ENCODE results near the gene GRIK4. TPM values are rescaled to one million over a fixed set of nuclear protein-coding genes. Genes with fewer than 3 reads are reported as not detected.

The GRIK4 gene
- total and polyA plus RNA-seq, 12 donors, result 0.33 to 4.8 (median 3.0) TPM

GRCh38 chr11:120717042-120717441 lies 205.5 kb downstream of the GRIK4 start:
- 83 to 97% (median 88%) methylated on average over 5 to 11 of the region's 11 CpGs for WGBS, 4 donors
- Histone ChIP-seq H3K4me1 (replicated peaks in 1 of 2) (peaks cover 0 to 14% of the 10 kb centered on the region in 2 donors), H3K27me3 (no peaks in the 10 kb centered on the region), H3K36me3 (replicated peaks in 1 of 2) (no peaks in the 10 kb centered on the region), H3K27ac (no peak overlapping the region), H3K9me3 (replicated peaks in 1 of 3) (no peaks in the 10 kb centered on the region), H3K4me3 (no peak overlapping the region)
- intact Hi-C loops (cut with DNase I), result no loop called here
- TF ChIP-seq CTCF (IDR thresholded peaks at IDR 0.05), result no peak
- TF ChIP-seq POLR2A (IDR thresholded peaks at IDR 0.05), result no peak
- DNase-seq, result peak in 1 of 7 donors; percentile 27

GRCh38 chr11:120717623-120718022 lies 206.1 kb downstream of the GRIK4 start:
- WGBS, 4 donors, result 71 to 89% (median 86%) methylated on average over 5 to 6 of the region's 6 CpGs
- peaks cover 0 to 12% of the 10 kb centered on the region in 2 donors for H3K4me1 ChIP-seq (replicated peaks in 1 of 2)
- H3K27ac ChIP-seq, result no peak overlapping the region
- TF ChIP-seq CTCF (IDR thresholded peaks at IDR 0.05) (no peak), POLR2A (IDR thresholded peaks at IDR 0.05) (no peak)
- no peaks in the 10 kb centered on the region for H3K36me3 ChIP-seq (replicated peaks in 1 of 2)
- DNase-seq, result peak in 1 of 7 donors; percentile 5
- no peak overlapping the region for H3K4me3 ChIP-seq
- H3K9me3 ChIP-seq (replicated peaks in 1 of 3), result no peaks in the 10 kb centered on the region
- no peaks in the 10 kb centered on the region for H3K27me3 ChIP-seq
- intact Hi-C loops (cut with DNase I), result no loop called here

- Histone ChIP-seq H3K36me3 (replicated peaks in 1 of 2) (no peaks in the 10 kb centered on the region), H3K27ac (no peak overlapping the region), H3K27me3 (no peaks in the 10 kb centered on the region), H3K4me3 (no peak overlapping the region), H3K4me1 (replicated peaks in 1 of 2) (peaks cover 0 to 7% of the 10 kb centered on the region in 2 donors), H3K9me3 (replicated peaks in 1 of 3) (no peaks in the 10 kb centered on the region)
- intact Hi-C loops (cut with DNase I), result no loop called here
- no peak for TF ChIP-seq POLR2A (IDR thresholded peaks at IDR 0.05)
- no peak for TF ChIP-seq CTCF (IDR thresholded peaks at IDR 0.05)
- peak in 1 of 7 donors; percentile 27 for DNase-seq
- 86 to 92% (median 89%) methylated on average over 7 to 8 of the region's 8 CpGs for WGBS, 4 donors
Measured at GRCh38 chr11:120718171-120718570, 206.6 kb downstream of the GRIK4 start.

- WGBS, 4 donors, result 36 to 49% (median 44%) methylated on average over 3 of the region's 3 CpGs
- DNase-seq, result peak in 3 of 7 donors; percentile 16 to 28 (median 25)
- H3K4me3 ChIP-seq, result no peak overlapping the region
- H3K36me3 ChIP-seq (replicated peaks in 1 of 2), result no peaks in the 10 kb centered on the region
- no peak overlapping the region for H3K27ac ChIP-seq
- H3K27me3 ChIP-seq, result no peaks in the 10 kb centered on the region
- H3K9me3 ChIP-seq (replicated peaks in 1 of 3), result no peaks in the 10 kb centered on the region
- TF ChIP-seq POLR2A (IDR thresholded peaks at IDR 0.05) (no peak), CTCF (IDR thresholded peaks at IDR 0.05) (no peak)
- intact Hi-C loops (cut with DNase I), result no loop called here
- peaks cover 0 to 5% of the 10 kb centered on the region in 2 donors for H3K4me1 ChIP-seq (replicated peaks in 1 of 2)
Measured at GRCh38 chr11:120719348-120719747, 207.8 kb downstream of the GRIK4 start.
